Left colon (tissue), 2 donors: ENCODE measurements around the gene OR5H2. TPM values are rescaled to one million over a fixed set of nuclear protein-coding genes. Genes with fewer than 3 reads are reported as not detected.
A peak's percentile ranks its signal among the peaks of the same experiment; 100 is the strongest.
"Not testable (repeated sequence)": the region's sequence is repeated elsewhere in the genome, so short reads cannot be mapped to it uniquely, and the experiment has no call there.

Experiments used
- ATAC-seq: fragments of 200-7000 bp; cut with Tn5 transposase; one replicate; pipeline ENCODE4 v1.9.1; 2020; ENCODE audit warnings: mild to moderate bottlenecking, moderate library complexity
- DNase-seq, 2 donors: peaks; one replicate each; pipeline ENCODE4 v3.0.0-alpha.2; 2020
- intact Hi-C, 2 donors: fragments of 100-400 bp; cut with DNase I in 1 of 2; cut with micrococcal nuclease in 1 of 2; formaldehyde crosslinking; loops; one replicate each; pipeline versions ENCODE4 v1.11.2 to v1.14.0; 2022; cut with DNase I, micrococcal nuclease
- long read RNA-seq: library from polyadenylated mRNA; unstranded; transcript quantifications from one replicate; pipeline ENCODE4 v2.0.0, GENCODE V29; 2021
- total RNA-seq, 2 donors: library from RNA; stranded (reverse); fragmentation: NEBNext Ultra II Directional; extraction: Animal tissue kit (Norgen Biotek cat#: 25700); gene quantifications; one replicate each; pipeline ENCODE4 v1.2.1, GENCODE V29; 2021
- donor health status: DM: no; HTN: no; CAD: no.
- donor health status: DM: yes; HTN: yes; CAD: no.

Gene OR5H2
- not detected for total RNA-seq
- long read RNA-seq, result 0 reads

- ATAC-seq (no peak), DNase-seq (no peak)
- intact Hi-C loops, result no loop called here
Observed at GRCh38 chr3:98282205-98282604, at the start of gene OR5H2. TSS of gene OR5H2 (plus strand) at chr3:98282505. CDS start at chr3:98282903, 398 bp downstream.

- DNase-seq (no peak), ATAC-seq (no peak)
- intact Hi-C loops, result no loop called here
Observed at GRCh38 chr3:98233468-98233867, 48.8 kb upstream of the OR5H2 start.

- DNase-seq, result no peak
- intact Hi-C loops, result no loop called here
- ATAC-seq, result no peak
Observed at GRCh38 chr3:98240131-98240530, 42.2 kb upstream of the OR5H2 start.

- intact Hi-C loops, result no loop called here
- ATAC-seq, result no peak
Observed at GRCh38 chr3:98242155-98242554, 40.1 kb upstream of the OR5H2 start.

GRCh38 chr3:98243843-98244242, 38.5 kb upstream of the OR5H2 start:
- DNase-seq (no peak), ATAC-seq (no peak)
- intact Hi-C loops, result no loop called here

More at GRCh38 chr3:98242155-98242554, 40.1 kb upstream of the OR5H2 start:
- no peak for DNase-seq

- ATAC-seq, result no peak
- intact Hi-C loops, result no loop called here
- no peak for DNase-seq
Observed at GRCh38 chr3:98246142-98246541, 36.2 kb upstream of the OR5H2 start.

GRCh38 chr3:98256026-98256425, 26.3 kb upstream of the OR5H2 start:
- DNase-seq, intact Hi-C loops, ATAC-seq: not testable (repeated sequence)

GRCh38 chr3:98259707-98260106, 22.6 kb upstream of the OR5H2 start:
- intact Hi-C loops, result no loop called here
- ATAC-seq (no peak), DNase-seq (no peak)

GRCh38 chr3:98262046-98262445, 20.3 kb upstream of the OR5H2 start:
- no peak for ATAC-seq
- intact Hi-C loops, result no loop called here
- no peak for DNase-seq

- ATAC-seq (no peak), DNase-seq (no peak)
- intact Hi-C loops, result no loop called here
Observed at GRCh38 chr3:98263944-98264343, 18.4 kb upstream of the OR5H2 start, which contains the start of gene OR5H6. TSS of gene OR5H6 (plus strand) at chr3:98264244. CDS start at chr3:98264333, 89 bp downstream.

GRCh38 chr3:98269846-98270245, 12.5 kb upstream of the OR5H2 start:
- no peak for ATAC-seq
- DNase-seq, result no peak
- intact Hi-C loops, result no loop called here

- intact Hi-C loops, result no loop called here
- DNase-seq (no peak), ATAC-seq (no peak)
Observed at GRCh38 chr3:98272126-98272525, 10.2 kb upstream of the OR5H2 start.

- DNase-seq (no peak), ATAC-seq (no peak)
- intact Hi-C loops, result no loop called here
Observed at GRCh38 chr3:98274914-98275313, 7.4 kb upstream of the OR5H2 start.

GRCh38 chr3:98290916-98291315, 8.6 kb downstream of the OR5H2 start:
- intact Hi-C loops, result no loop called here
- no peak for ATAC-seq

GRCh38 chr3:98291332-98291957, 9.1 kb downstream of the OR5H2 start:
- intact Hi-C loops, result no loop called here
- DNase-seq, result no peak
- ATAC-seq, result no peak

More at GRCh38 chr3:98290916-98291315, 8.6 kb downstream of the OR5H2 start:
- DNase-seq, result no peak

GRCh38 chr3:98322101-98322500, 39.8 kb downstream of the OR5H2 start:
- no peak for ATAC-seq
- intact Hi-C loops, result no loop called here

GRCh38 chr3:98322686-98323085, 40.4 kb downstream of the OR5H2 start:
- ATAC-seq (no peak), DNase-seq (no peak)
- intact Hi-C loops, result no loop called here

More at GRCh38 chr3:98322101-98322500, 39.8 kb downstream of the OR5H2 start:
- DNase-seq, result no peak

GRCh38 chr3:98323425-98323824, 41.1 kb downstream of the OR5H2 start:
- DNase-seq (no peak), ATAC-seq (no peak)
- intact Hi-C loops, result no loop called here

GRCh38 chr3:98325055-98325454, 42.8 kb downstream of the OR5H2 start:
- ATAC-seq (peak; percentile 52), DNase-seq (peak in 1 of 2 donors; percentile 8)
- intact Hi-C loops, result no loop called here

GRCh38 chr3:98326105-98326893, 44.0 kb downstream of the OR5H2 start:
- DNase-seq, result no peak
- ATAC-seq, result no peak
- intact Hi-C loops, result no loop called here
